MM.1S (cell line): ENCODE results near the gene NOL4L.

Source experiments
- DNase-seq: peaks from one replicate; pipeline ENCODE4 v3.0.0-alpha.2; 2015
- H2AFZ ChIP-seq: fragments of 300-600 bp; sonication (generic); 2 replicates; pipeline ENCODE4 v1.6.0; 2016; ENCODE audit warnings: antibody characterized with exemption, low read length
- H3F3A ChIP-seq: fragments of 300-600 bp; sonication (generic); 2 replicates; pipeline ENCODE4 v1.6.1; 2016; ENCODE audit warnings: mild to moderate bottlenecking, antibody characterized with exemption, low read length, moderate library complexity, mixed read lengths; ENCODE audit not compliant: insufficient read depth
- H3K27ac ChIP-seq: fragments of 300-600 bp; sonication (generic); 2 replicates; pipeline ENCODE4 v1.5.1; 2016; ENCODE audit warnings: mild to moderate bottlenecking, low read length
- H3K27me3 ChIP-seq: fragments of 300-600 bp; sonication (generic); replicated peaks from 2 replicates; pipeline ENCODE4 v1.6.0; 2016; ENCODE audit warnings: low read length; ENCODE audit not compliant: insufficient read depth
- H3K36me3 ChIP-seq: fragments of 300-600 bp; sonication (generic); replicated peaks from 2 replicates; pipeline ENCODE4 v1.6.1; 2016; ENCODE audit warnings: mild to moderate bottlenecking, low read length, mixed read lengths; ENCODE audit not compliant: insufficient read depth
- H3K4me1 ChIP-seq: fragments of 300-600 bp; sonication (generic); 2 replicates; pipeline ENCODE4 v1.6.1; 2016; ENCODE audit warnings: low read length, mixed read lengths
- H3K4me2 ChIP-seq: fragments of 300-600 bp; sonication (generic); 2 replicates; pipeline ENCODE4 v1.6.0; 2016; ENCODE audit warnings: low read depth, low read length
- H3K4me3 ChIP-seq: fragments of 300-600 bp; sonication (generic); 2 replicates; pipeline ENCODE4 v1.5.1; 2016; ENCODE audit warnings: low read length, mixed read lengths
- H3K79me2 ChIP-seq: fragments of 300-600 bp; sonication (generic); 2 replicates; pipeline ENCODE4 v1.6.1; 2016; ENCODE audit warnings: mixed run types, low read length, mixed read lengths
- H3K9ac ChIP-seq: fragments of 300-600 bp; sonication (generic); 2 replicates; pipeline ENCODE4 v1.6.1; 2016; ENCODE audit warnings: low read length, mixed read lengths
- H3K9me2 ChIP-seq: fragments of 300-600 bp; sonication (generic); replicated peaks from 2 replicates; pipeline ENCODE4 v1.6.1; 2016; ENCODE audit warnings: mild to moderate bottlenecking, low read length, mixed read lengths; ENCODE audit not compliant: insufficient read depth
- H3K9me3 ChIP-seq: fragments of 300-600 bp; sonication (generic); replicated peaks from 2 replicates; pipeline ENCODE4 v1.6.1; 2016; ENCODE audit warnings: mild to moderate bottlenecking, low read length, mixed read lengths; ENCODE audit not compliant: insufficient read depth
- H4K20me1 ChIP-seq: fragments of 300-600 bp; sonication (generic); 2 replicates; pipeline ENCODE4 v1.6.1; 2016; ENCODE audit warnings: mild to moderate bottlenecking, low read length, moderate library complexity, mixed read lengths; ENCODE audit not compliant: insufficient read depth
- CTCF ChIP-seq: fragments of 300-600 bp; sonication (generic); IDR thresholded peaks from 2 replicates; pipeline ENCODE4 v1.5.1; 2016; ENCODE audit warnings: antibody characterized with exemption, low read length, mixed read lengths
- EZH2 ChIP-seq: fragments of 300-600 bp; sonication (generic); optimal IDR thresholded peaks from 2 replicates; pipeline ENCODE3; 2017; ENCODE audit warnings: low read depth, mild to moderate bottlenecking, antibody characterized with exemption, low read length, mixed read lengths
- EZH2phosphoT487 ChIP-seq: fragments of 300-600 bp; sonication (generic); IDR thresholded peaks from 2 replicates; pipeline ENCODE4 v1.6.1; 2018; ENCODE audit warnings: antibody characterized with exemption, low read length

The NOL4L gene

GRCh38 chr20:32476684-32477593 lies 108.2 kb downstream of the NOL4L start:
- no peaks in the 10 kb centered on the region for H3K9me3 ChIP-seq
- TF ChIP-seq EZH2phosphoT487 = no peak
- TF ChIP-seq CTCF = no peak
- TF ChIP-seq EZH2 = no peak
- H3K4me2 ChIP-seq = no peak overlapping the region
- no peaks in the 10 kb centered on the region for H4K20me1 ChIP-seq
- H2AFZ ChIP-seq = no peak overlapping the region
- no peak overlapping the region for H3K27ac ChIP-seq
- no peaks in the 10 kb centered on the region for H3K79me2 ChIP-seq
- no peak overlapping the region for H3K9ac ChIP-seq
- no peaks in the 10 kb centered on the region for H3K4me1 ChIP-seq
- H3K9me2 ChIP-seq = no peaks in the 10 kb centered on the region
- H3K36me3 ChIP-seq = no peaks in the 10 kb centered on the region
- no peak overlapping the region for H3K4me3 ChIP-seq
- no peak for DNase-seq
- no peaks in the 10 kb centered on the region for H3K27me3 ChIP-seq
- H3F3A ChIP-seq = no peaks in the 10 kb centered on the region

- no peak overlapping the region for H3K4me2 ChIP-seq
- H3K27ac ChIP-seq = no peak overlapping the region
- no peak overlapping the region for H2AFZ ChIP-seq
- H3K9ac ChIP-seq = no peak overlapping the region
- DNase-seq = no peak
- TF ChIP-seq EZH2 (no peak), EZH2phosphoT487 (no peak), CTCF (no peak)
- H3K4me3 ChIP-seq = no peak overlapping the region
- no peaks in the 10 kb centered on the region for H3K9me2 ChIP-seq
- no peaks in the 10 kb centered on the region for H3K27me3 ChIP-seq
- H4K20me1 ChIP-seq = no peaks in the 10 kb centered on the region
- H3K79me2 ChIP-seq = no peaks in the 10 kb centered on the region
- H3K36me3 ChIP-seq = no peaks in the 10 kb centered on the region
- H3K9me3 ChIP-seq = no peaks in the 10 kb centered on the region
- H3K4me1 ChIP-seq = no peaks in the 10 kb centered on the region
- no peaks in the 10 kb centered on the region for H3F3A ChIP-seq
These were observed 109.9 kb downstream of the NOL4L start for GRCh38 chr20:32474967-32475811.

- H4K20me1 ChIP-seq = no peaks in the 10 kb centered on the region
- no peak overlapping the region for H3K4me2 ChIP-seq
- no peaks in the 10 kb centered on the region for H3K4me1 ChIP-seq
- TF ChIP-seq CTCF = no peak
- no peak for TF ChIP-seq EZH2
- no peak for TF ChIP-seq EZH2phosphoT487
- no peaks in the 10 kb centered on the region for H3K79me2 ChIP-seq
- no peak for DNase-seq
- H3K27me3 ChIP-seq = no peaks in the 10 kb centered on the region
- no peak overlapping the region for H2AFZ ChIP-seq
- H3K27ac ChIP-seq = no peak overlapping the region
- no peaks in the 10 kb centered on the region for H3K9me2 ChIP-seq
- no peaks in the 10 kb centered on the region for H3K9me3 ChIP-seq
- H3F3A ChIP-seq = no peaks in the 10 kb centered on the region
- no peak overlapping the region for H3K4me3 ChIP-seq
- H3K36me3 ChIP-seq = no peaks in the 10 kb centered on the region
- H3K9ac ChIP-seq = no peak overlapping the region
These were observed 110.5 kb downstream of the NOL4L start for GRCh38 chr20:32474717-32474966.
